OCI-LY7 (cell line): ENCODE results near the gene CACNA1B.

Source experiments
- CTCF ChIP-seq: fragments of 200-600 bp; sonication (generic); conservative IDR thresholded peaks from 2 replicates; pipeline ENCODE4 v1.5.1; 2014; ENCODE audit warnings: mild to moderate bottlenecking, antibody characterized with exemption, low read length, moderate library complexity, mixed read lengths
- EZH2phosphoT487 ChIP-seq: fragments of 200-600 bp; sonication (generic); IDR thresholded peaks from 2 replicates; pipeline ENCODE4 v1.6.1; 2018; ENCODE audit warnings: low read depth, borderline replicate concordance, mild to moderate bottlenecking, mixed run types, antibody characterized with exemption, low read length, moderate library complexity, mixed read lengths

- TF ChIP-seq CTCF (no peak), EZH2phosphoT487 (no peak)
These were observed 218.9 kb downstream of the CACNA1B start for GRCh38 chr9:138096519-138096845.
